Measurements from ENCODE around the gene MARK4. TPM values are rescaled to one million over a fixed set of nuclear protein-coding genes. Genes with fewer than 3 reads are reported as not detected.

MARK4 gene
- total RNA-seq, 1 donor from 2014 or later: 10.8 TPM

DNA sequence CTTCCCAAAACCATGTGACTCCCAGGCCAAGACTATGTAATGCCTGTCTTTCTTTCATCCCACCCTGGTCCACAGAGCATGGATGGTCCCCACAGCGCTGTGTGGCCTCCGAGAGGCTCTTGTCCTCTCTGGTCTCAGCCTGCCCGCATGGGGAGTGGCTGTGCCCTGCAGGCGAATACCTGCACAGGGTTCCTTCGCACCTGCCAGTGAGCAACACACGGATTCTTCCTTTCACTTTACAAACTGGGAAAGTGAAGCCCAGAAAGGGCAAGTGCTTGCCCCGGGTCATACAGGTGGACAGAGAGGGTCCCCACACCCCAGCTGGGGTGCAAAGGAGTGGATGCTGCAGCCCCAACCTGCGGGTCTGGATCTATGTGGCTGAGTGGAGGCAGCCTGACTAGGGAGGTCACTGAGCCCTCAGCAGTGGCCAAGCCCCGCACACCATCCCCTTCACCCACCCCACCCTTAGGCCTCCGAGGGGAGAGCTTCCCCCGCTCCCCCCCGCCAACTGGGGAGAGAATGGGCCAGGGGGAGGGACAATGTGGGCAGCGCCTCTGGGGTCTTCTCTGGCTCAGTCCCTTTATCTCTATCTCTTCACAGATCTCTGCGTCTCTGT lies 747 bp upstream of the MARK4 start:
- H3K4me3 ChIP-seq (ENCODE audit: low read depth, low read length): peak overlapping the region; percentile 78
- H3K36me3 ChIP-seq (ENCODE audit: control insufficient read depth, insufficient read depth, low read length): peaks cover 6% of the 10 kb centered on the region
- TF ChIP-seq, protein P1, sequence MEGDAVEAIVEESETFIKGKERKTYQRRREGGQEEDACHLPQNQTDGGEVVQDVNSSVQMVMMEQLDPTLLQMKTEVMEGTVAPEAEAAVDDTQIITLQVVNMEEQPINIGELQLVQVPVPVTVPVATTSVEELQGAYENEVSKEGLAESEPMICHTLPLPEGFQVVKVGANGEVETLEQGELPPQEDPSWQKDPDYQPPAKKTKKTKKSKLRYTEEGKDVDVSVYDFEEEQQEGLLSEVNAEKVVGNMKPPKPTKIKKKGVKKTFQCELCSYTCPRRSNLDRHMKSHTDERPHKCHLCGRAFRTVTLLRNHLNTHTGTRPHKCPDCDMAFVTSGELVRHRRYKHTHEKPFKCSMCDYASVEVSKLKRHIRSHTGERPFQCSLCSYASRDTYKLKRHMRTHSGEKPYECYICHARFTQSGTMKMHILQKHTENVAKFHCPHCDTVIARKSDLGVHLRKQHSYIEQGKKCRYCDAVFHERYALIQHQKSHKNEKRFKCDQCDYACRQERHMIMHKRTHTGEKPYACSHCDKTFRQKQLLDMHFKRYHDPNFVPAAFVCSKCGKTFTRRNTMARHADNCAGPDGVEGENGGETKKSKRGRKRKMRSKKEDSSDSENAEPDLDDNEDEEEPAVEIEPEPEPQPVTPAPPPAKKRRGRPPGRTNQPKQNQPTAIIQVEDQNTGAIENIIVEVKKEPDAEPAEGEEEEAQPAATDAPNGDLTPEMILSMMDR (IDR thresholded peaks at IDR 0.05; ENCODE audit: insufficient read depth, low read length, severe bottlenecking): no peak
- DNase-seq (ENCODE audit: low read depth) (peak; percentile 38), FAIRE-seq (no peak)
- H3K27me3 ChIP-seq (ENCODE audit: control insufficient read depth, insufficient read depth, low read length): no peaks in the 10 kb centered on the region

DNA sequence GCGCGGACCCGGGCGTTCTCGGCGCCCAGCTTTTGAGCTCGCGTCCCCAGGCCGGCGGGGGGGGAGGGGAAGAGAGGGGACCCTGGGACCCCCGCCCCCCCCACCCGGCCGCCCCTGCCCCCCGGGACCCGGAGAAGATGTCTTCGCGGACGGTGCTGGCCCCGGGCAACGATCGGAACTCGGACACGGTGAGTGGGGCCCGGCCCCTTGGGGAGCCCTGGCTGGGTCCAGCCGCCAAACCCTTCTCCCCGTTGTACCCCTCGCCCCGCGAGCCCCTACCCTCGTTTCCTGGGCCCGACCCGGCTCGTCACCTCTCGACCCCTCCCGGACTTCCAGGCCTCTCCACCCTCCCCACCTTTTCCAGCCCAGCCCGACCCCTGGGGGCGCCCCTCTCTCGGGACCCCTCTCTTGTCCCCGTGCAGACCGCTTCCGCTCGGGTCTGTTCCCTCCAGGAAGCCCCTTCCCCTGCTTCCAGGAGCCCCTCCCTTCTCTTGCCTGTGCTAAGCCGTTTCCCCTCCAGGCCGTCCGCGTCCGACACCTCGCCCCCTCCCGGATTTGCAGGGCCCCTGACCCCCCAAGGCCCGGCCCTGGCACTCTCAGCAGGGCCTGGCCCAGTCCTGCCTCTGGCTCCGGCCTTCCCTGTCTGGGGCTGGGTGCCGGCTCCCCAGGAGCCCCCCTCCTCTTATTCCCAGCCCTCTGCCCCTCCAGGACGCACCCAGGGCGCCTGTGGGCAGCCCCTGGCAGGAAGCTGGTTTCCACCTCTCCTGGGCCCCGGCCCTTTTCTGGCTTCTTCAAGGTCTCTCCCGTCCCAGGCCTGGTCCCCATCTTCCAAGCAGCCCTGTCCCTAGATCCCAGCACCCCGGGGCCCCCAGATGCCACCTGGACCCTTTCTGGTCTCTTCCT lies 632 bp downstream of the MARK4 start:
- TF ChIP-seq, protein P1 (IDR thresholded peaks at IDR 0.05; ENCODE audit: insufficient read depth, low read length, severe bottlenecking): peak; percentile 8
- Histone ChIP-seq H3K36me3 (ENCODE audit: control insufficient read depth, insufficient read depth, low read length) (peaks cover 6% of the 10 kb centered on the region), H3K27me3 (ENCODE audit: control insufficient read depth, insufficient read depth, low read length) (no peaks in the 10 kb centered on the region), H3K4me3 (ENCODE audit: low read depth, low read length) (peak overlapping the region; percentile 78)
- DNase-seq (ENCODE audit: low read depth) (no peak), FAIRE-seq (no peak)

DNA sequence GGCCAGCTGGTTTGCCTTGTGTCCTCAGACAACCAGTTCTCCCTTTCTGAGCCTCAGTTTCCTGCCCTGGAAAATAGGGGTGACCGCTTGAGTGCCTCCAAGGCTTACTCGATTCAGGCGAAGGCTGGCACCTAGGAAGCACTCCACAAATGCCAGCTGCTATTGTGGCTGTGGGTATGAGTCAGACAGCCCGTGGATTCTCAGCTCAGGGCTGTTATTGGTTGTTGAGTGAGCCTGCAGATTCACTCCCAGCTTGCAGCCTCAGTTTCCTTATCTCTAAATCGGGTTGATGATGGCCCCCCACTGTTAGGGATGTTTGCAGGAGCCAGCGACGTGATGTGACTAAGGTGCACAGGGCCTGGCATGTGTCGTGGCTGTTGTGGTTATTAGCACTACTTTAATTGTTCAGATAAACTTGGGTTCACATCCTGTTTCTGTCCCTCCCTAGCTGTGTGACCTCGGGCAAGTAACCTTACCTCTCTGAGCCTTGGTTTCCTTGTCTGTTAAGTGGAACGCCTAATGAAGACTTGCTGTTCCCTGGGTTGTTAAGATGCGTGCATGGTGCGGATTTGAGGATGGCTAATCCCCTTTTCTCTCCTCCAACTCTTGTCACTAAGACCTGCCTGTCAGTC lies 2.4 kb downstream of the MARK4 start:
- Histone ChIP-seq H3K4me3 (ENCODE audit: low read depth, low read length) (no peak overlapping the region), H3K27me3 (ENCODE audit: control insufficient read depth, insufficient read depth, low read length) (no peaks in the 10 kb centered on the region), H3K36me3 (ENCODE audit: control insufficient read depth, insufficient read depth, low read length) (peaks cover 6% of the 10 kb centered on the region)
- peak; percentile 33 for DNase-seq (ENCODE audit: low read depth)
- TF ChIP-seq, protein P1 (IDR thresholded peaks at IDR 0.05; ENCODE audit: insufficient read depth, low read length, severe bottlenecking): no peak
- no peak for FAIRE-seq

DNA sequence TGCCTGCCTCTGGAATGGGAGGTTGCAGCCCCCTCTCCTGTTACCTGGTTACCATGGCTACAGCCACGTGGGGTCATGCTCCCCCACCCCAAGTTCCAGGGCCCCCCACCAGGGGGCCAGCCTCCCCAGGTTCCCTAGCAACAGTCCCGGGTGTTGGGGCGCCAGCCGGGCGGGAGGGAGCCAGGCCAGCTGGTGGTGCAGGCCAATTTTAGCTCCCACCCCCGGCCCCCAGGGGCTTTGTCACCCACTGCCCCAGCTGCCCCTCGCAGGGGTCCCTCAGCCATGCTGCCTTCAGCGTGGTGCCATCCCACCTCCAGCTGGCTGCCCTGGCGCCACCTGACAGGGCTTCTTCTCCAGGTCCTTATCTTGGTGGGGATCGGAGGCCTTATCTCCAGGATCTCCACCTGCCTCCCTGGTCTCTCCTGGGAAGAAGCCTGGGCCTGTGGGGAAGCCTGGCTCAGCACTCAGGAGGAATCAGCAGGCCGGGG lies 3.0 kb downstream of the MARK4 start:
- H3K27me3 ChIP-seq (ENCODE audit: control insufficient read depth, insufficient read depth, low read length): no peaks in the 10 kb centered on the region
- DNase-seq (ENCODE audit: low read depth): no peak
- peaks cover 9% of the 10 kb centered on the region for H3K36me3 ChIP-seq (ENCODE audit: control insufficient read depth, insufficient read depth, low read length)
- H3K4me3 ChIP-seq (ENCODE audit: low read depth, low read length): no peak overlapping the region
- no peak for FAIRE-seq
- TF ChIP-seq, protein P1 (IDR thresholded peaks at IDR 0.05; ENCODE audit: insufficient read depth, low read length, severe bottlenecking): peak; percentile 19

DNA sequence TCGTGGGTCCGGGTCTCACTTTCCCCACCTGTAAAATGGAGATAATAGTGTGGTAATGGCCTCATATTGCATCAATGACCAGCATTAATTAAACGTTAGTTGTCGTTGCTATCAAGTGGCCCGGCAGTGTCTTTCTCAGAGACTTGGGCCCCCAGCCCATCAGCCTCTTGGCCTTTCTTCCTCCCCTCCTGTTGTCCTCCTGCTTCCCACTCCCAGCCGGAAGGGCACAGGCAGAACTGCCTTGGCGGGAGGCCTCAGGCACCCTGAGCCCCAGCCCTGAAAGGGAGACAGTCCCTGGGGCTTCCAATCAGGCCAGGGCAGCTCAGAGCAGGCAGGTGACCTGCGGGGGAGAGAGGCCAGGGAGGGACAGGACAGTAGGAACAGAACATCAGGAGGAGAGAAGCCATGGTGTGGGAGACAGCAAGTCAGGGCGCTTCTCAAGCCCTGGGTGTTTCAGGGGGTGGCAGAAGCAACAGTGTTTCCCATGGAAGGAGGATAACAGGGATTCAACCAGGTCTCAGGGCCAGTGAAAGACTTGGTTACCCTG lies 4.6 kb downstream of the MARK4 start:
- TF ChIP-seq, protein P1 (IDR thresholded peaks at IDR 0.05; ENCODE audit: insufficient read depth, low read length, severe bottlenecking): no peak
- no peak overlapping the region for H3K4me3 ChIP-seq (ENCODE audit: low read depth, low read length)
- H3K36me3 ChIP-seq (ENCODE audit: control insufficient read depth, insufficient read depth, low read length): peaks cover 10% of the 10 kb centered on the region
- no peak for DNase-seq (ENCODE audit: low read depth)
- no peaks in the 10 kb centered on the region for H3K27me3 ChIP-seq (ENCODE audit: control insufficient read depth, insufficient read depth, low read length)
- no peak for FAIRE-seq

All from bronchial epithelial cell (primary cell).